GM12873 (cell line): ENCODE data around the gene TCOF1.

ENCODE experiments used
- TF ChIP-seq, protein P1 (sequence below): IDR thresholded peaks from 2 replicates; pipeline ENCODE4 v1.5.1; 2012; ENCODE audit warnings: low read depth, mild to moderate bottlenecking, moderate library complexity, low read length, control low read depth; ENCODE audit not compliant: insufficient read depth; ENCODE audit errors: missing control alignments

The TCOF1 gene

DNA sequence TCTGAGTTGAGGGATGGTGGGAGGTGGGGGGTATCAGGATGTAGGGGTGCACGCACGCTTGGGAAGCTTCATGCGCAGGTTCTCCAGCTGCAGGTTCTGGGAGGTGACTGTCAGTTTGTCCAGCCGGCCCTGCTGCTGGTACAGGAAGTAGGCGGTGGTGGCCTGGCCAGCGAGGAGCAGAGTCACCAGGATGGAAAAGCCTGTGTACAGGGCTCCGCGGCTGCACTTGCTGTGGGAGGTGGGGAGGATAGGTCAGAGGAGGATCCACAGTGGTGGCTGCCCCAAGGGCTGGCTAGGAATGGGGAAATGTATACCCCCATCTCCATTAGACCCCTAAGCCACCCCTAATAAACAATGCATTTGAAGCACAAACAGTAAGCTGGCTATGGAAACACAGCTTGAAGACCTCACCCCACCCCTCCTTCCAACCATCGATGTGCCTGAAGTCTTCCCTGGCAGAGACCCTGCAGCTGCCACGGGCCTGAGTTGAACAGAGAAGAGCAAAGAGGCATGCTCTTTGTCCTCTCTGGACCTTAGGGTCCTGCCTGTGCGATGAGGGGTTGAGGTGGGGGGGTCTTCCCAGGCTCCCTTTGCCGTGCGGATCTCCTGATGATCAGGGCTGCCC lies 49.7 kb downstream of the TCOF1 start:
- TF ChIP-seq, protein P1, sequence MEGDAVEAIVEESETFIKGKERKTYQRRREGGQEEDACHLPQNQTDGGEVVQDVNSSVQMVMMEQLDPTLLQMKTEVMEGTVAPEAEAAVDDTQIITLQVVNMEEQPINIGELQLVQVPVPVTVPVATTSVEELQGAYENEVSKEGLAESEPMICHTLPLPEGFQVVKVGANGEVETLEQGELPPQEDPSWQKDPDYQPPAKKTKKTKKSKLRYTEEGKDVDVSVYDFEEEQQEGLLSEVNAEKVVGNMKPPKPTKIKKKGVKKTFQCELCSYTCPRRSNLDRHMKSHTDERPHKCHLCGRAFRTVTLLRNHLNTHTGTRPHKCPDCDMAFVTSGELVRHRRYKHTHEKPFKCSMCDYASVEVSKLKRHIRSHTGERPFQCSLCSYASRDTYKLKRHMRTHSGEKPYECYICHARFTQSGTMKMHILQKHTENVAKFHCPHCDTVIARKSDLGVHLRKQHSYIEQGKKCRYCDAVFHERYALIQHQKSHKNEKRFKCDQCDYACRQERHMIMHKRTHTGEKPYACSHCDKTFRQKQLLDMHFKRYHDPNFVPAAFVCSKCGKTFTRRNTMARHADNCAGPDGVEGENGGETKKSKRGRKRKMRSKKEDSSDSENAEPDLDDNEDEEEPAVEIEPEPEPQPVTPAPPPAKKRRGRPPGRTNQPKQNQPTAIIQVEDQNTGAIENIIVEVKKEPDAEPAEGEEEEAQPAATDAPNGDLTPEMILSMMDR: no peak

DNA sequence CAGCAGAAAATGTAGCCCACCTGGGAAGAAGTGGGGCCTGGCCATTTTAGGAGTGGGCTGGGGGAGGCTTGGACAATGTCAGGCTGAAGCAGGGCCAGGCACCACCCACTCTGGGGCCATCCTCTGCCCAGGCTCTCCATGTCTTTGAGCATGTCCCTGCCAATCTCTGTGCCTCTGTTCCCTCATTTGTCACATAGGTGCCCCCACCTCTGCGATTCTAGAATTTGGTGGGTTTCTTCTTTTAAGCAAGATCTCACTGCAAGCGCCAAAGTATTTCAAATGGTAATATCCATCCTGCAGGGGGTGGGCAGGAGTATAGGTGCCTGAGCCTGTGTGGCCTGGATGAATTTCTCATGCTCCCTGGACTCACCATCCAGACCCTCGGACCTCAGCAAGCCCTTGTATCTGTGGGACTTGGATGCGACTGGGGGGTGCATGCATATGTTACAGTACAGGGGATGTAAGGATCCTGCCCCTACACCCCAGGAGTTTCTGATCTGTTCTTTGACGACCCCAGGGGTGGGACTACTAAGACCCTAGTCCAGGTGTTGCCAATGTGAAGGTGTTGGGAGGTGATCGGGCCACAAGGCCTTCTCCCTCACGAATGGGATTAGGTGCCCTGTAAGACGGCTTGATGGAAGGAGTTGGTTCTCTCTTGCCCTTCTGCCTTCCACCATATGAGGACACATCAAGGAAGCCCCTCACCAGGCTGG lies 50.9 kb downstream of the TCOF1 start:
- TF ChIP-seq, protein P1: no peak

DNA sequence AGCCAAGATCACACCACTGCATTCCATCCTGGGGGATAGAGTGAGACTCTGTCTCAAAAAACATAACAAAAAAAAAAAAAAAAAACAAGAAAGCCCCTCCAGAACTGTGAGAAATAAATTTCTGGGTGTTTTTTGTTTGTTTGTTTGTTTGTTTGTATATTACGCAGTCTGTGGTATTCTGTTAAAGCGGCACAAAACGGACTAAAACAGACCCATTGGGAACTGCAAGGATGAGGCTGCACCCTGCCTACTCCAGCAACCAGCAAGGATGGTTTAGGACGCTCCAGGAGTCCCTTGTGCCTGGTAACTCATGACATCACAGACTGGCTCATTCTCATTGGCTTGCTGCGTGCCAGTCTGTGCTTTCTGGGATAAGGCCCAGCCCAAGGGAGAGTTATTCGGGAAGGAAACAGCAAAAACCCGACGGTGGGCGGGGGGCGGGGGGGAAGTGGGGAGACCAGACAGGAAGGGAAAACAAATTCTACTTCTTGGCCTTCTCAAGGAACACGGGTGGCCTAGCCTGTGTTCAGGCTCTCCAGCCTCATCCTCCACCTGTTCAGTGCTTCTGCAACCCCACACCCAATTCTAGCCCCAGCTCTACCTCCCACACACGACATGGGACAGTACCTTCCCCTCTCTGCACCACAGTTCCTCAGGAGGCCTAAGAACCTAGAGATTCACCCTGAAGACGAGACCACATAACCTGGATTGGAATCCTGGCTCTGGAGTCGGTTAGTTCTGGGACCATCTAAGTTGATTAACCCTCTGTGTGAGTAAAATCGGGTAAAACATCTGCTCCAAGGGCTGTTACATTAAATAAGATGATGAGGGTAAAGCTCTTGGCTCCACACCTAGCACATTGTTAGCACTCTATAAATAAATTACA lies 52.4 kb downstream of the TCOF1 start:
- TF ChIP-seq, protein P1: no peak

DNA sequence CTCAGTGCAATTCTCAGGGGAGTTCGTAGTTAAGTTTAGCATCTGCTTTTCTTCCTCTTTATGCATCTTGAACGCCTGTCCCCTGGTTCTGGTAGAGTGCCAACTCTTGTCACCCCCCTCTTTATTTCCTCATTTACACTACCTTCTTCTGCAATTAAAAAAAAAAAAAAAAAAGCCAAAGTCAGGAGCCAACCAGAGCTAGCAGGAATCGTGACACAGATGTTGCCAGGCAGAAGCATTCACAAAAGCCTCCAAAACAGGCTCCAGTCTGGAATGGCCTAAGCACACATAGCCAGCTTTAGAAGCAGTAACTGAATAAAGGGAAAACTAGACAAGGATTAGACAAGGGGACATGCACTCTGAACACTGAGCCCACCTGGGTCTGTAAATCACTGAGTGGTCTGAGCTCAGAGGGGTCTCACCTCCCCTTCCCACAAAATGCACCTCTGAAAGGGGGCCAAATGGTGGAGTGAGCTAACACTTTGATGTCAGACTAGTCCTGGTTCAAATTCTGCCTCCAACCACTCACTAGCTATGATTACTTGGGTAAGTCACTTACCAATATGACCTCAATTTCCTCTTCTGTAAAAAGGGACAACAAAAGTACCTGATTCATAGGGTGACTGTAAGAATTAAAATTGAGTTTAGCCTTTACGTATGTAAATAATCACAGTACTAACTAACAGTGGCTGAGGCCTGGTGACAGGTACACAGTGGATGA lies 53.2 kb downstream of the TCOF1 start:
- TF ChIP-seq, protein P1: no peak

DNA sequence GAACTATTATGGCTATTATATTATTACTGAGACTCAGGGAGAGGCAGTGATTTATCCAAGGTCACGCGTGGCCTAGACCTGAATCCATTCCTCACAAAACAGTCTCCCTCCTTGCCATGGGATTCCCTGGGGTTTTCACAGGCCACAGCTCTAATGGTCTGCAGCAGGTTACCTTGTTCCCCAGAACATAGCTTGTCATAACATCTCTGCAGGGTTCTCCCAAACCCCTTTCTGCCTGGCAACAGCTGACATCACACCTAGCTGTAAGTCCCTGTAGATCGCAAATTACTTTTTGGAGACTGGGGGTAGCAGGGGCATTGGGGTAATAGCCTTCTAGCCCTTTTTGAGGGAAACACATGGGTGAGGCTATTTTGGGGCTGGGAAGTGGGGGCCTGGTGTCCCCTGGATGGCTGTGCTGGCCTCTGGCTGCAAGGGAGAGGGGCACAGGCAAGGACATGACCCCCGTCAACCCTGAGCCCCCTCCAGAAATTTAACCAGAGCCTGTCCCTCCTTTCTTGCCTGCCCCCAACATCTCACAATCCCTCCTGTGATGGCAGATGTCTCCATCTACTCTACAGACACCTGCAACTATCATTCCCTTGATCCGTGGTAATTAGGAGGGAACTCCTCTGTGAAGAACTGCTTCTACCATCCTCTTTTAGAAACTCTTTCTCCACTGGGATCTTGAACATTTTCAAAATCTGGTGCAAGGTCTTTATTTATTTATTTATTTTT lies 53.9 kb downstream of the TCOF1 start:
- TF ChIP-seq, protein P1: no peak

DNA sequence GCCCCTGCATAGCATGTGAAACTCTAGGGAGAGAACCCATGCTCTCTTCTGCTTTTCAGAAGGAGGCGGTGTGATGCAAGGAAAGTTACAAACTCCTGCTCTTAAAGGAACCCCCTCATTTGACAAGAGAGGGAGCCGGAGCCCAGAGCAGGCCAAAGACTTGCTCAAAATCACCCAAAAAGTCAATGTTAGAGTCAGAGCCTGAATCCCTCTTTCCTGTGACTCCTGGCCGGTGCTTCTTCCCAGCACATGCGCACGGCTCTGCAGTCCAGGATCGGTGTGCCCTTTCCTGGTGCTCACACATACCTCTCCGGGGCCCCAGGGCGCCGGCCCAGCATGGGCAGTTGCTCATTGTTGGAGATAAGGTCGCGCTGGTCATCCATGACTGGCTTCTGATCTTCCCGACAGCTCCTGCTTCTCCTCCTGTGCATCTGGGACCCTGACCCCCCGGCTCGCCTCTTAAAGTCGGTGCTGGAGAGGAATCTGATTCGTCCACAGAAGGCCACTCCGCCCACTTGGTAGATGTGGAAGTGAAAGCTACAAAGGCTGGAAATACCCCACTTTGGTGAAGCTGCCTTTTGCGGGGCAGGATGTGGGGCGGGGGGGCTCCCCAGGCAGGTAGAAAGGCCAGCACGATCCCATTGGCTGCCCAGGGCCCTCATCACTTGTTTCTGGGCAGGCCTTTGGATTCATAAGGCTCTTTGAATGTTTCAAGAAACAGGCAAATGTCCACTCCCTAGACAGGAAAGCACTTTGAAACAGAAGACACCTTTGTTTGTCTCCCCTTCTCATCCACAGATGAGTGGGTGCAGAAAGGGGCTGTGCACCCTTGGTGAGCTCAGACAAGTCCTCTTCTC lies 55.0 kb downstream of the TCOF1 start, which contains the start of gene CD74:
Gene CD74 (minus strand): TSS at position 592 of the 857 bp plus-strand sequence. CDS start 161 bp downstream, at position 431.
- TF ChIP-seq, protein P1: no peak
